NK-92 (cell line): Measurements from ENCODE around the gene TPBGL.
"Not testable (repeated sequence)": the region's sequence is repeated elsewhere in the genome, so short reads cannot be mapped to it uniquely, and the experiment has no call there.

ENCODE experiments used
- DNase-seq: peaks from one replicate; lab custom pipeline; 2025; ENCODE audit not compliant: unreplicated experiment; lab: John Stamatoyannopoulos, UW

TPBGL gene

DNA sequence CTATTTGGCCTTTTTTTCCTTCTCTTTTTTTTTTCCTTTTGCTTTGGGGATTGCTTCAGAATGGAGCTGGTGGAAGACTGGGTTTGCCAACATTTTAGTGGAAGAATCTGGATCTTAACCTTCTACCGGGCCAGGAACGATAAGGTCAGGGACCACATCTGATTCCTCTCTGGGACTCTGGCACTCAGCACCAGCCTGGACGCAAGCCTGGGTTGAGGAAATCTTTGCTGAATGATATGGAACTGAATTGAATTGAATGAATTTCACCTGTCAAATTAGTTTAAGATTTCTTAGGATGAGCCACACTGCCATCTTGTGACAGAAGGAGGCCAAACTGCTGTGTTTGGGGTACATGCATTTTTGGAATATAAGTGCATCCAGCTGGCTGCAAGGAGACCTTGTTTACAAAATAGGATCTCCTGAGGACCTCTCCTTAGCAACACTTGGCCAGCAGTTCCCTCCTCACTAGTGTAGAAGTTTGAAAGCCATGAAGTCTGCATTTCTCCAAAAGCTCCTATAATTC is 30.4 kb downstream of the TPBGL start:
- DNase-seq: no peak

DNA sequence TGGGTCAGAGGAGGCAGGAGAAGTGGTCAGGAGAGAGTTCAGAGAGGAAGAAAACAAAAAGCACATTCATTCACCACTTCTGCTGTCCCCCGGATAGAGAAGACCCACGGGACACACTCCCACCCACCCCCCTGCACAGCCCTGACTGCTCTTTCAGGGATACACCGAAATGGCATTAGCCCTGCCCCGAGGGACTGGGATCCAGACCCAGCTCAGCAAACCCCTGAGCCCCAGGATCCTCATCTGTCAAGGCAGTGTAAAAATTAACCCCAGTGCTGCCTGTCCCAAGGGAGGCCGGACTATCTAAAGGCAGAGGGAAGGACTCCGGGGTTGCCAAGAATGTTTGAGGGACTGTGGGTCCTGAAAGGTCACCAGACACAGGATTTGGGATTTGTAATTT is 31.2 kb downstream of the TPBGL start:
- DNase-seq: no peak

DNA sequence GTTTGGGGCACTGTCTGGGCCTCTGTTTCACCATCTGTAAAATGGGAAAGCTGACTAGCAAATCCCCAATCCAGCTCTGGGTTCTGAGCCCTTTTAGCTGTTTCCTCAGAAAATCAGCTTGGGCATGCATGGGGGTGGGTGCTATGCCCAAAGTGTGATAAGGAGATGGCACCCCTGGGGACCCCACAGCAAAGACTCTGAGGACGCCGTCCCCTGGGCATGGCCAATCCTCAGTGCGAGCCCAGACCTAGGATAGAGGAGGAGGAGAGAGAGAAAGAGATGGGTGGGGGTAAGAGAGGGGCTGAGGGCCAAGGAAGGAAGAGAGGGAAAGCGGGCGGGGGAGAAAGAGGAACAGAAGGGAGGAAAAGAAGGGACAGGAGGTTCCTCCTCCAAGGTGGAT is 31.8 kb downstream of the TPBGL start:
- no peak for DNase-seq

DNA sequence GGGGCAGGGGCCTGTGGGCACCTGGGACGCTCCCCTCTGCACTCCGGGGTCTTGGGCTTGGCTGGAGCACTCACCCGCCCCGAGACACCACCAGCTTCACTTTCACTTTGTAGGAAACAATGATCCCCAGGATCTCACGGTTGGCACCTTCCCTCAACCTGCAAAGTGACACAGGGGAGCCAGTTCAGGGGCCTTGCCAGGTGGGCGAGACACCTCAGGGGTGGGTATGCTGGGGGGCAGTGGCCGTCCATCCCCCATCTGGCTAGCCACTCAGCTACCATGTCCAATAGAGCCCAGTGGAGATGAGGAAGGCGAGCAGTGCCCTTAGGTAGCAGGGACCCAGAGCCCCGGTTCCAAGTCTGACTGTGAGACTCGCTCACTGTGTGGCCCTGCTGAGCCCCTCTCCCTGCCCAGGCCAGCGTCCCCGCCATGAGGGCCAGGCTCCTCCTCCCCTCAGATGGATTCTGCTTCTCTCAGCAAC is 32.3 kb downstream of the TPBGL start:
- no peak for DNase-seq

DNA sequence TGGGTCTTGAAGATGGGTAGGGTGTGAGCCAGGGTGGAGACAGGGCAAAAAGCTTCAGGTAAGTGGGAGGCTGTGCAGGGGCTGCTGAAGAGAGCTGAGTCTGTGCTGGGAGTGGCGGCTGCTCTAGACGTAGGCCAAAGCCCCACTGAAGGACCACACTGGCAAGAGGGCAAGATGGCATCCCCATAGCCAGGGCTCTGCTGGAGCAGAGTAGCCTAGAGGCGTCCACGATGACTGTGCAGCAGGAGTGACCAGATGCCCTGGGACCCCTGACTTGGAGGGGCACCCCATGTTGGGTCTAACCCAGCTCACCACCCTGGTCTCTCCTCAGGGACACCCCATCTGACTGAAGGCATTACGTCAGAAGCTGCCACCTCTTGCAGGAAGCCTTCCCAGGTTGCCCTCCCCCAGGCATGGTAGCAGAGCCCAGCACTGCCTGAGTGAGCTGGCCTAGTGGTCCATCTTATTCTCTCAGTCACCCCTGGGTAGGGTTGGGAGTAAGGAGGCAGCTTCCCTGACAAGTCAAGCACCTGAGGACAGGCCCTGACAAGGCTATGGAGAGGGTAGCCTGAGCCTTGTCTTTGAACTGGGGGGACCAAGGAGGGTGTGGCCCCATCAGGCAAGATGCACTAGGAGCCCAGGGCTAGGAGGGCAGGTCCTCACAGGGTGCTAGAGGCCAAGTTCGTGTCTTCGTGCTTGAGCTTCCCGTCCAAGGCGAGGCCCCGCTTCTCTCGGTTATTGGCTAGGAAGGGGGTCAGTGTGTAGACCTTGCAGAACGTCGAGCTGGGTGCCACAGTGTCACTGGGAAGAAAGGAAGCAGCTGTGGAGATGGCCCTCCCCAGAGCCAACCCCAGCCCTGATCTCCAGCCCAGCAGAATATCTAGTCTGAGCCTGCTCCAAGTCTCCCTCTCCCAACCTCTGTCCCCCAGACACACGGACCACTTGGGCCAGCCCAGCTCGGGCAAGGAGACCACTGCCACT is 33.1 kb downstream of the TPBGL start:
- DNase-seq: no peak

DNA sequence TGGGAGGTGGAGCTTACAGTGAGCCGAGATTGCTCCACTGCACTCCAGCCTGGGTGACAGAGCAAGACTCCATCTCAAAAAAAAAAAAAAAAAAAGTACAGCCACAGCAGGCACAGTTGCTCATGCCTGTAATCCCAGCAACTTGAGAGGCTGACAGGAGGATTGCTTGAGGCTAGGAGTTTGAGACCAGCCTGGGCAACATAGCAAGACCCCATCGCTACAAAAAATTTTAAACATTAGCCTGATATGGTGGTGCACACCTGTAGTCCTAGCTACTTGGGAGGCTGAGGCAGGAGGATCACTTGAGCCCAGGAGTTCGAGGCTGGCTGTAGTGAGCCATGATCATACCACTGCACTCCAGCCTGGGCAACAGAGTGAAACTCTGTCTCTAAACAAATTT is 34.1 kb downstream of the TPBGL start:
- DNase-seq: not testable (repeated sequence)

DNA sequence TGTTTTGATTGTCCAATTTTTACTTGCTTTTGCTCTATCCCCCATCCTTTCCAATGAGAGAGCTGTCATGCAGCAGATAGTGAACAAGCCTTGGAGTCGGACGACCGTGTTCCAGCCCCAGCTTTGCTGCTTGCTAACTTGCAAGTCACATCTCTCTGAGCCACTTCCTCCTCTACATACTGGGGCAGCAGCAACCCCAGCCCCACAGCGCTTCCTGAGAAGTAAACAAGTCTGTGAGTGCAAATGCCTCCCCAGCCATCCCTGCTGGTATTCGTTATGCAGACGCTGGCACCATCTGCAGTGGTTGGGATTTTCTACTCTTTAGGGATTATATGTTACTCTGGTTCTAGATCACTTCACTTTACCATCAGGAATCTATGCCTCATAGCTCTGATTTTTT is 35.0 kb downstream of the TPBGL start:
- DNase-seq: peak; percentile 18

DNA sequence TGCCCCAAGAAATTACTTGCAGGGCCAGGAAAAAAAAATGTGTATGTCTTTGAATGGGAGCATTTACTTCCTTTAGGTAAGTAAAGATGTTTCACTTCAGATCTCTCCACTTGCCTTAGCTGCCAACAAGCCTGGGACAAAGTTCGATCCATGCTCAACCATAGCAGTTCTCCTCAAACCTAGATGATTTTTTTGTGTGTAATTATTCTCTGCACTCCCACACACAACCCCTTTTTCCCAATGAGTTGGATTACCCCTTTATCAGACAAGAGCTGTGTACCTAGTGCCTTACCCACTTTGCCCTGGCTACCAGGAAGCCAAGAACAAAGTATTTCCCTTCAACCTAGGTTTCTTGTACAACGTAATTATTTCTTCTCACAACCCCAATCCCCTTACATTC is 35.6 kb downstream of the TPBGL start:
- DNase-seq: no peak

DNA sequence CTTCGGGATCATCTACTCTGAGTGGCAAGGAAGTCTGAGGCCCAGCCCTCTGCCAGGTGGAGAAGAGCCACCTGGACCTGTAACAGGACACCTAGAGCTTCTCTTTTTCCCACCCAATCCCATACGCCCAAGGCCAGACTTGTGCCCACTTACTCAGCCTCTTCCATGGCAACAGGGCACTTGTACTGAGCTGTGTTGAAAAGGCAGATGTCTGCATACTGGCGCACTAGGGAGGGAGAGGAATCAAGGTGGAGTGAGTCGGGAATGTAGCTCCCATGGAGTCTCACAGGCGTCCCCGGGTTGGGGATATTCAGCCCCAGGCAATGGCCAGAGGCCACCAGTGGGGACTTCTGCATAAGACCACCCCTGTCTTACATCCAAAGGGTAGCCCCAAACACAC is 36.1 kb downstream of the TPBGL start:
- no peak for DNase-seq

DNA sequence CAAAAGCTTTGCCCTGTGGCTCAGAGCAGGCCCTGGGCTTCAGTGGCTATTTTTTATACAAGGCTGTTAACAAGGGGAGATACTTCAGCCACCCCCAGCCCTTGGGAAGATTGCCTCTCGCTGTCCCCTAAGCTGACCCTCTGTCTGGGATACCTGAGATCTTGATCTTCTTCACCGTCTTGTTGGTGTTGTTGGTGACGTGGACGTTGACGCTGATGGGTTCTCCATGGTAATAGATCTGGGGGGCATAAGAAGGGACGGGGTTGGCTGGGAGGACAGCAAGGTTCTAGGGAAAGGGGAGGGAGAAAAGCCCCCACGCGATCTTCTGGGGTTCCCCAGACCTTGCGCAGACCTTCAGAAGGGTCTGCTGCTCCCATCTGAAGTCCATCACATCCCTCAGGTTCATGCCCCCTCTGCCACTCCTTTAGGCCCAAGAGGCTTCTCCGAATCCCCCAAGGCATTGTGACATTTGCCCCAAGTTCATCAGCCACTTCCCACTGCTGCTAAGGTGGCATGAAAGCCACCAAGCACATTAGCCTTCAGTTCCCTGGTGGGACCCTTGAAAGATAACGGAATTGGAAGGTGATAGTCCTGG is 36.7 kb downstream of the TPBGL start:
- no peak for DNase-seq

DNA sequence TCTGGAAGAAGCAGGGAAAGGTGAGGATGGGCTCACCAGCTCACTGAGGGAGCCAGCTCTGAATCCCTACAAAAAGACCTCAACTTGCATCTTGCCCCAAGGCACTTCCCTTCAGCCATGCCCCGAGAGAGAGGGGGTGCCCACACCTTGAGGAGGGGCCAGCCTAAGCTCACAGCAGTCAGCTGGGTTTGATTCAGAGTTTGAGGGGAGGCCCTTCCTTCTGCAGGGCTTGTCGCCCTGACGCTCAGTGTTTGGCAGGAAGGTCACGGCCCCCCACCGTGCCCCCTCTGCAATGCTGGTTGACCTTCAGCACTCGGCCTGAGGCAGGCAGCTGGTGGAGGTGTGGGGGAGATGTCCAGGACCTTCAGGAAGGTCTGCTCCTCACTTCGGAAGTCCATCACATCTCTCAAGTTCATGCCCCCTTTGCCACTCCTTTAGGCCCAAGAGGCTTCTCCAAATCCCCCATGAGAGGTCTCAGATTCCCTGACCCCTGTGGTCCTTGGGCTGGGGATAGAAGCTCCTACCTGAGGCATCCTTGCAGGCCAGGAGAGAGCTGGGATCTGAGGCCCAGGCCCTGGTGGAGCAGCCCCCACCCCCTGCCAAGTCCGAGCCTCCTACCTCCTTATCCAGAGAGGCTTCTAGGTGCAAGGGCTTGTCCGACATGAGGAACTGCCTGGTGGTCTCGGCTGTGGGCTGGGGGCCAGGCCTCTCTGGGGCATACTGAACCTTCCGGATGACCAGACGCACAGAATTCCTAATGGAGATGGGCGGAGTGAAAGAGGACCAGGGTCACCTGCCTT is 37.6 kb downstream of the TPBGL start:
- DNase-seq: no peak

DNA sequence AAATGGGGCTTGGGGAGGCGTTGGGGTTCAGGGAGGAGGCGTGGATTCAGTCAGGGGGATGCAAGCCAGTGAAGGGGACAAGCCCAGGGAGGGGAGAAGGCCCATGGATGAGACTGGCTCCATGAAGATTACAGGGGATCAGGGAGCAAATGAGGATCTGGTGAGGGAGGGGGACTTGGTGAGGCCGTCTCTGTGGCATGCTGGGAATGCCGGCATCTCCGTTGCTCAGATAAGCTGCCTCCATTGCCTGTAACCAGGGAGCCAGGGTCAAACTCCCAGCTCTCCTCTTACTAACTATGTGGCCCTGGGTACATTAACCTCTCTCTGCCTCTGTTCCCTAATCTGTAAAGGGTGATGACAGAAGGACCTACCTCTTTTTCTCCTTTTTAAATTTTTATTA is 38.7 kb downstream of the TPBGL start:
- no peak for DNase-seq

DNA sequence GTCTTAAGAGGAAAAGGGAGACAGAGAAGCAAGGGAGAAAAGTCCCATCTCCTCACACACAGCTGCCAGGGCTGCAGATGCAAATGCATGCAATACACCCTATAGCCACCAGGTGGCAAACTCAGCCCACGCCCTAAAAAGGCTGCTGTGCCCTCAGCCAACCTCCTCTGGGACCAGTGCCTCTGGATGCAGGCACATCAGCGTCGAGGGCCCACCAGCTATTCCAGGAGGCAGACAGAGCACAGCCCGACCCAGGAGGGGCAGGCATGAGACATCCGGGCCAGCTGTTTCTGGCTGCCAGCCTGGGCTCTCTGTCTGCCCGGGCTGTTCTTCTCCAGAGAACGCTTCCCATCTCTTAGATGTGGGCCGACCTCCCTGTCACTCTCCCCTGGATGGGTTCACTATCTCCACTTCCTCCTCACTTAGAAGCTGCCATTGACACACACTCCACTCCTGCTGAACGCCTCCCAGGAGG is 39.7 kb downstream of the TPBGL start:
- DNase-seq: no peak

DNA sequence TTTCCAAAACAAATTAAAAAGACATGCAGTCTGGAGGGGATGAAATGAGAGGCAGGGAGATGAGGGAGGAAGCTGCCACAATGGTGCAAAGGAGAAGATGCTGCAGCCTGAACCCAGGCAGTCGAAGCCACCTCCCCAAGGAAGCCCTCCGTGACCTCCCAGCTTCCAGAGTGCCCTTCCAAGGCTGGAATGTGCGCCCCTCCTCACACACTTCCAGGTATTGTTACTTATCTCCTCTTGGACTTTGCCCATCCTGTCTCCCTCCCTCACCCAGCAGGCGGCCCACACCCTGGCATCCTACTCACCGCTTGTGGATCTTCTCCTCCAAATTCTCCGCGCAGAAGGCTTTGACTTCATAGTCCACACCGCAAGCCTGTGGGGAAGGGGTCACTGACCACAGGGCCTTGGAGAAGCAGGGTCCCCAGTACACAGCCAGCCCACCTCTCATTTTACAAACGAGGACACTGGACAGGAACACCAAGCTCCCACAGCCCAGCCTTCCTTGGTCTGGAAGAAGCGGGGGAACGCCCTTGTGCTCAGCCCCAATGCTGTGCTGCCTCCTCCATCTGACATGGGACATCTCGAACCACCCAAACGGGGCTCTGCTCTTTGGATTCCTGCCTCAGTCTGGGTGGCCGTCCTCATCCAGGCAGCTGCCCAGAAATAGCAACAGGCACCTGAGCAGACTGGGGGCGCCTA is 40.3 kb downstream of the TPBGL start:
- DNase-seq: no peak

DNA sequence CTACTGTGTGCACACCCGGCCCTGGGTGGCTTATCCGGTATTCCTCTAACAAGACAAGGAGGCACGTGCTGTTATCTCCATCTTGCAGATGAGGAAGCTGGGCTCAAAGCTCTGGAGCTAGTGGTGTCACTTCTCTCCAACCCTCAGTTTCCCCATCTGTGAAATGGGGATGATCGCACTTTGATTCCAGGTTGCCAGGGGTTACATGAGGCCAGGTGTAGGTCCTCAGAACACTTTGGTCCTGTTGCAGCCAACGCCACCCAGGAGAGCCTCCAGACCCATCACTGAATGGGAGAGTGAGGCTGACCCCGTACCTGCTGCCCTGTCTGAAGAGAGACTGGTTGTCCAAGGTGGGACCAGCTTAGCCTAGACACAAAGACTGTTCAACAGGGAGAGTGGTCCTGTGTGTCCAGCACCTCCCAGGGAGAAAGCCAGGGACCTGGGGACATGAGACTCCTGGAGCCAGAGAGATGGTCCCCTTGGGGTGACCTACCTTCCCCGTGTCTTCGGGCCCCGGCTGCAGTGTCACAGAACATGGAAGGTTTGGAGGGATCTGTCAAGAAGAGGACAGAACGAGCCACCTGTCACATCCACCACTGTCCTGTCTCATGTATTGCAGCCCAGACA is 41.0 kb downstream of the TPBGL start:
- no peak for DNase-seq

DNA sequence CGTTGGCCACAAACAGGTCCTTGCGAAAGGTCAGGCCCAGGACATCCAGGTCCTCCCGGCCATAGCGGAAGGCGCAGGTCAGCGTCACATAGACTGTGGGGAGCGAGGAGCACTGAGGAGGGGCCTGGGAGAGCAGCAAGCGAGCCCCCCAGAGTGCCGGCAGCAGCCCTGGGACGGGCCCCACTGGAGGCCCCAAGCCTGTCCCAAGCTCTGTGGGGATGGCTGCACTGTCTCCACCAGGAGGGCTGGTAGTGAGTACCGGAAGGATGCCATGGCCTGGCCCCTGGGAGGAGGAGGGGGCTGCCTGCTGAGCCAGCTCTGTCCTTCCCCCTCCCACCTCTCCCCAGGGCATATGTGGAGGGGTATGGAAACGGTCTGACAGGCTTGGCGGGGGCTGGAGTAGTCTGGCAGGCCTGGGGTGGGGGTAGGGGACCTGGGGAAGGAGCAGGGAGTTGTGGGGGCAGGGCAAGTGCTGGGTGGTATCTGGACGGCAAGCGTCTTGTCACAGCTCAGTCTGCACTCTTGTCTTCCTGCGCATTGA is 42.9 kb downstream of the TPBGL start:
- DNase-seq: no peak

DNA sequence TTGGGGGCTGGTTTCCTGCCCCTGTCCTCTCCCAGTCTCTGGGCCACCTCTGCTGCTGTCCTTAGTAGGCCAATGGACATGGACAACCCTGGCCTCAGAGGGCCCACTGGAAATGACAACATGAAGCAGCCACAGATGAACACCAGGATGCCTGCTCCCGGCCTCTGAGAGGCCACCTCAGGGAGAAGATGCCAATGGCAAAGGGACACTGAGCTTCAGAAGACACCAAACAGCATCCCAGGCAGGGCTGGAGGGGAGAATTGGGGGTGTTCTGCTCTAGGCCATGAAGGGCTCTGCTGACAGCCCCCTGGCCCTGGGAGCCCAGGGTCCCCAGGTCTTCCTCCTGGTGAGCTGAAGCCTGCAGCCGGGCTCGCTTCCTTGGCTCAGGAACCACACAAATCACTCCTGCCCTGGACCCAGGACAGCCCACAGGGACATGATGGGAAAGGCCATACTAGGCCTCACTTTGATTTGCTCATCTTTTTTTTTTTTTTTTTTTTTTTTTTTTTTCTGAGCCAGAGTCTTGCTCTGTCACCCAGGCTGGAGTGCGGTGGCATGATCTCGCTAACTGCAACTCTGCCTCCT is 45.3 kb downstream of the TPBGL start:
- no peak for DNase-seq

DNA sequence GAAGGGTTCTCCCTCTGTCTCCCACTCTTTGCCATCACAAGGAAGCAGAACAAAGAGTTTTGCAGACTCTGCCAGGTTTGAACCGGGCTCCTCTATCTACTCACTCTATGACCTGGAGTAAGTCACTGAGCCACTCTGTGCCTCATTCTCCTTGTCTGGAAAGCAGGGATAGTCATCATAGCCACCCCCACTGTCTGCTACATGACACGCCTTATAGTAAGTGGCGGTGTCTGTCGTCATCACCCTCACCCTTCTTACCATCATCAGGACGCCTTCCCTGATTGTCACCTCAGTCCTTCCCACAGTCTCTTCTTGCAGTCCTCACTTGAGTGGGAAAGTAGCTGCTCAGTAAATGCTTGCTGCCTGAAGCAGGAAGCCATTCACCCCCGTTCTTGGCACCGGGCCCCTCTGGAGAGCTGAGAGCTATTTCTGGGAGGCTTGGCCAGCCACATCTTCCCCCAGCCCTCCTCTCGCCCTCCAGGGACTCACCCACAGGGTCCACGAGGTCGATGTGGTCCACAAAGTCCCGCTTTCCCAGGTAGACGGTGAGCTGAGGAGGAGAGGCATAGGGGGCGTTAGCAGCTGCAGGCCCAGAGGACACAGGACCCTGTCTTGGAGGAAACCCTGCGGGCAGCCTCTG is 46.4 kb downstream of the TPBGL start:
- no peak for DNase-seq

DNA sequence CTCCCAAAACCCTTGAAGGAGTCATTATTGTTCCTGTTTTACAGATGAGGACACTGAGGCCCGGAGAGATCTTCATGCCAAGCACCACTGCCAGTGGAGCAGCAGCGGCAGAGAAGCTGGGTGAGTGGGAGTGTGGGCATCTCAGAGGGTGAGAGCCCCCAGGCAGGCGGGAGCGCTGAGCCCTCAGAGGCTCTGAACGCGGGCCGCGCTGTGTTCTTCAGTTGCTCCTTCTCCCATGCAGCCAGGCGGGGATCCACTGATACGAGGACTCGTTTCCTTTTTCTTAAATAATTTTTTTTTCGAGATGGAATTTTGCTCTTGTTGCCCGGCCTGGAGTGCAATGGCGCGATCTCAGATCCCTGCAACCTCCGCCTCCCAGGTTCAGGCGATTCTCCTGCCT is 47.0 kb downstream of the TPBGL start:
- no peak for DNase-seq
